GM21825 (cell line): ENCODE results near the gene CYP3A4.
"Not testable (repeated sequence)": the region's sequence is repeated elsewhere in the genome, so short reads cannot be mapped to it uniquely, and the experiment has no call there.

ENCODE experiments used
- ATAC-seq: cut with Tn5 transposase; IDR thresholded peaks from one replicate; pipeline ENCODE4 v1.9.1; 2021; ENCODE audit warnings: mild to moderate bottlenecking, moderate library complexity; ENCODE audit not compliant: unreplicated experiment

CYP3A4 gene

GRCh38 chr7:99793443-99793842, 9.5 kb upstream of the CYP3A4 start:
- no peak for ATAC-seq

DNA sequence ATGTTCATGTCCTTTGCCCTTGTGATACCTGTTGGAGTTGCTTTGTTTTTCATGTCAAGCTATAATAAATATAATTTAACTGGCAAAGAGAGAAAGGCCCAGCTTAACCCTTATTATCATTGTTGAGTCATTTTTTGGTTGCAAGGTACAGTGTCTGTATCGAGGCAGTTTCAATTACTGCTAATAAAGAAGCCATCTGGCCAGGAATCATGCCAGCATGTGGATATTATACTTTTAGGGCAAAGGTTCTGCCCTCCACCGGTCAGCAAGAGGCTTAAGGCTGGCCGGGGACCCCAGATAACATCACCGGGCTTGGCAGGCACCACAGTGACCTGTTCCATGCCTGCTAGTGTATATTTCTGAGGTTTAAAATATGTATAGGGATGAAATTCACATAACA, 9.0 kb upstream of the CYP3A4 start:
- ATAC-seq, result no peak

- no peak for ATAC-seq
These were observed 7.8 kb upstream of the CYP3A4 start for GRCh38 chr7:99791667-99792369.

- ATAC-seq, result no peak
These were observed 7.0 kb upstream of the CYP3A4 start for GRCh38 chr7:99791021-99791420.

- ATAC-seq, result no peak
These were observed 6.4 kb upstream of the CYP3A4 start for GRCh38 chr7:99790407-99790806.

DNA sequence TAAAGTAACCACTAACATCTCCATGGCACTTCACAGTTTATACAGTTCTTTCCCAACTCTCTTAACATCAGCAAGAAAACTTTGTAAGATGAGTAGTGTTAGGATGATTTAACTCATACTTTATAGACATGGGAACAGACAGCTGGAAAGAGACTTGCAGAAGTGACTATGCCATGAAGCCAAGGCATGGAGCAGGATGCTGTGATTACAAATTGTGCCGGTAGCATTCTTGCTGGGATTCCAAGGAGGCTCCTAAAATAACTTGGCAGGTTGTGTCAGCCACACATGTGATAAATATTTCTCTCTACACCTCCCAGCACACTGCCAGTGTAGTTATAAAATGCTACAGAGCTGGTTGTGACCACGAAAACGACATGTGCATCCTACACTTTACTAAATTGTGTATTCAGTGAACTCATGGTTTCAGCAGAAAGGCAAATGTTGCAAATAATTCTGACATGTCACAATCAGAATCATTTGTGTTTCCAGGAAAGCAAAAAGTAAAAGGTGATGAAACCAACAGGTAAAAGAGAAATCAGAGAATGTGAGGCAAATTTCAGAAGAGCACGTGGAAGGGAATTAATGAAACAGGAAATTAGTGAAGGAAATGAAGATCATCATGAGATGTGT, 5.6 kb upstream of the CYP3A4 start:
- no peak for ATAC-seq

GRCh38 chr7:99788554-99788953, 4.6 kb upstream of the CYP3A4 start:
- ATAC-seq, result no peak

GRCh38 chr7:99786726-99787335, 2.8 kb upstream of the CYP3A4 start:
- no peak for ATAC-seq

DNA sequence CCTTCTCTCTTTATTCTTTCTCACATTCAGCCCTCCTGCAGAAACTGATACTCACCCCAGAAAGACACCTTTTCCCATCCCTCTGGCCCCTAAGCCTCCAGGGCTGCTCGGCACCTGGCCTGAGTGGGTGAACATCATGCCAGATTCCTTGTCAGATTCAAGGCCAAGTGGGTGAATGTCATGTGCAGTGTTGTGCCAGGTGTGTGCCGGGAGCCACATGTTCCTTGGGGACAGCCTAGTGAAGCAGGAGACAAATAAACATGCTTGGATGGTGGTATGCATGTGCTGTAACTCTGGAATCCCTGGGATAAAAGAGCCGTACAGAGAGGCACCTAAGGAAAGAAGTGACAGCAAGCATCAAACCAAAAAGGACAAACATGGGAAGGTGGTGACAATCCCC, 1.7 kb upstream of the CYP3A4 start:
- ATAC-seq, result not testable (repeated sequence)

- ATAC-seq, result no peak
These were observed 1.7 kb downstream of the CYP3A4 start for GRCh38 chr7:99782012-99782953.

DNA sequence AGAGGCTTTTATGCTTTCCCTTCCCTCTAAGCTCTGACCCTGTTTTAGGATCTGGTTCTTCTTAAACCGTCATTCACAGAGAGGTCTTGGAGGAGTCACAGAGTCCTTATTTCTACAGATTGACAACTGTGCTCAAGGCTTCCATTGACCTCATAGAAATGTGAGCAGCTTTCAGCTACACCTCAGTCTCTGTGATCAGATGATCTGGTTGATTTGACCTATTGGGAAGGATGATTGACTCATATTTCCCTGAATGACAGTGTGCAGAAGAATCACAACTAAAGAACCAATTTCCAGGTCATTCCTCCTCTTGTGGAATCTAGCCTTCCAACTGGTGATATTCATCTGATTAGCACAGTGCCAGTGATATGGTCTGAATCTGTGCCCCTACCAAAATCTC, 3.4 kb downstream of the CYP3A4 start:
- ATAC-seq, result no peak

GRCh38 chr7:99779949-99780348, 4.0 kb downstream of the CYP3A4 start:
- ATAC-seq, result no peak

DNA sequence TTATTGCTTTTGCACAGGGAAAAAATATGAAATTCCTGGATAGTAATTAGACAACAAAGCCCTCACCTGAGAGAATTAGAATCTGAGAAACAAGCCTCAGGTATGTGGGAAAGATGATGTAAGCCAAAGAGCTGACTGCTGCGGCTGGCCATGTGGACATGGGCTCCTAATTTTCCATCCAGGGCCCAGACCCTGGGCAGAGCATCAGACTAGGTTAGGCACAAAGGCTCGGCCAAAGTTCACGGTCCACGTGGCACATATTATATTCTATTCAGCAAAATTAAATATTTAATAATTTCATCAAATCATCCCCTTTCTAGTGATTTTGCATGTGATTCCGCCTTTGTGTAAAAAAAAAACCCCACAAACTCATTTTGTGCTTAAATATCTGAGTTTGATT, 5.1 kb downstream of the CYP3A4 start:
- no peak for ATAC-seq

DNA sequence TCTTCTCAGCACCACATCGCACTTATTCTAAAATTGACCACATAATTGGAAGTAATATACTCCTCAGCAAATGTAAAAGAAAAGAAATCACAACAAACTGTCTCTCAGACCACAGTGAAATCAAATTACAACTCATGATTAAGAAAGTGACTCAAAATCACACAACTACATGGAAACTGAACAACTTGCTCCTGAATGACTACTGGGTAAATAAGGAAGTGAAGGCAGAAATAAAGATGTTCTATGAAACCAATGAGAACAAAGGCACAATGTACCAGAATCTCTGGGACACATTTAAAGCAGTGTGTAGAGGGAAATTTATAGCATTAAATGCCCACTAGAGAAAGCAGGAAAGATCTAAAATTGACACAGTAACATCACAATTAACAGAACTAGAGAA, 10.6 kb downstream of the CYP3A4 start:
- not testable (repeated sequence) for ATAC-seq

DNA sequence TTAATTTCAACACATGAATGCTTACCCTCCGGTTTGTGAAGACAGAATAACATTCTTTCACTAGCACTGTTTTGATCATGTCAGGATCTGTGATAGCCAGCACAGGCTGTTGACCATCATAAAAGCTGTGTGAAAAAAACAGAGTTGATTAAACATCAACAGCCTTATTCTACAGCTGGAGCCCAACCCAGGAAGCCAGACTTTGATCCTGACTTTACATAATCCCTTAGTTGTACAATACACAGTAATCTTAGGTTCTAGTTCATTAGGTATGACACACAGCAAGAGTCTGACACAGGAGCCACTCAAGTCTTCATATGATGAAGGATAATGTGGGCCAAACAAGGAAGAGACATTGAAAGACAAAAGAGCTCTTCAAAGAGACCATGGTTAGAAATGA, 11.4 kb downstream of the CYP3A4 start:
- no peak for ATAC-seq

DNA sequence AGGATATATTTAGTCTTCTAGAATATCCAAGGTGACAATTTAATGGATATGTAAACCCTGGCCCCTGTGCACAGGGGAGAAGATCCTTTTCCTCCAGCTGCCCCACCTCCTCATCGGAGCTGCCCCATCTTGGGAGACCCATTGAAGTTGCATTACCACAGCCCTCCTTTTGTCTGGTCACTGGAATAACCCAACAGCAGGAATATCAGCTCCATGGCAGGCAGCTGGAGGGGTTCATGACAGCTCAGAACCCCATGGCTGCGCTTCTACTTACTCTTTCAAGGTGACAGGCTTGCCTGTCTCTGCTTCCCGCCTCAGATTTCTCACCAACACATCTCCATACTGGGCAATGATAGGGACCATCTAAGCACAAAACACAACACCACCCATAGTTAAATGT, 14.5 kb downstream of the CYP3A4 start:
- not testable (repeated sequence) for ATAC-seq

GRCh38 chr7:99768471-99768870, 15.5 kb downstream of the CYP3A4 start:
- ATAC-seq, result no peak

DNA sequence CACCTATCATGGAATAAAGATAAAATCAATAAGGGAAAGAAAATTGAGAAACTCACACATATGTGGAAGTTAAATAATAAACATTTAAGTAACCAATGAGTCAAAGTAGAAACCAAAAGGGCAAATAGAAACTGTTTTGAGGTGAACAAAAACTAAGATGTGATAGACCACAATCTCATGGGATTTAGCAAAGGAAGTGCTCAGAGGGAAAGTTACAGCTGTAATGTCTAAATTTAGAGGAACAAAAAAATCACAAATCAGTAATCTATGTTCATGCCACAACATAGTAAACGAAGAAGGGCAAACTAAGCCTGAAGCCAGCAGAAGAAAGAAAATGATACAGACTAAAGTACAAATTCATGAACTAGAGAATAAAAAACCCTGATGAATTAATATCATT, 16.3 kb downstream of the CYP3A4 start:
- peak; percentile 85 for ATAC-seq

GRCh38 chr7:99766484-99767099, 17.4 kb downstream of the CYP3A4 start:
- no peak for ATAC-seq

- no peak for ATAC-seq
These were observed 19.5 kb downstream of the CYP3A4 start for GRCh38 chr7:99764478-99764877.
